CD4-positive, alpha-beta T cell treated with Interleukin-4 for 4 hours (primary cell): ENCODE measurements around the gene HECTD1.
"Not testable (repeated sequence)": the region's sequence is repeated elsewhere in the genome, so short reads cannot be mapped to it uniquely, and the experiment has no call there.

Source experiments
- DNase-seq: peaks from one replicate; pipeline ENCODE4 v3.0.0-alpha.2; 2020

The HECTD1 gene

DNA sequence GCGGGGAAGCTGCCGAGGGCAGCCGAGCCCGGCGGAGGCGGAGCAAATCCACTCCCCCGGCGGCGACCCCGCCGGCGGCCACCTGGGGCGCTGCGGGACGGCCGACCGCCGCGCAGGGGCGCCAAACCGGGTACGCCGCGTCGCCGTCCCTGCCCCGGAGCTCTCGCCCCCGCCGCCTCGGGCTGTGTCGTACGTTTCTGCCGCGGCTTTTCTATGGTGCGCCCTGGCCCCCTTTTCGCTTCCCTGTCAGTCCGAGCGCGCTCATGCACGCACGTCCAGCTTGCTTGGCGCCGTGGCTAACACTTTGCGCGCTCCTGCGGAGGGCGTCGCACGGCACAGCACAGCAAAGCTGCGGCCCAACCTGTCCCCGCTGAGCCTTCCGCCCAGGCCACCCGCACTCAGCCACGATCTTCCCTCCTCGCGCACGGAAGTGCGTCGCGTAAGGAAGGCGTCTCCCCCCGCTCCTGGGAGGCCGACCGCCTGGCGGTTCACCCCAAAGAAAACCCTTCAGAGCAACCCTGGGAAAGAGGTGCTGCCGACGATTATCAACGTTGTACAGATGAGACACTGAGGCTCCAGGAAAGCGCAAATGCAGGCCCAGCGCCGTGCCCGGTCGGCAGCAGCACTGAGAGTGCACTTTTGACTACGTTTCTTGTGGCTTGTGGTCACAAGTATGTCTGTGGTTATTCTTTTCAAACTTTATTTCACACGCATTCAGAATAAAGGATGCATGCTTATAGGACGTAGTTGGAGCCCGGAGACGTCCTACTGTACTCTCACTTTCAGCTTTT, at the start of gene HECTD1:
Gene HECTD1 (minus strand): TSS at position 39 of the 791 bp plus-strand sequence. CDS start 1,857 bp downstream, outside the sequence.
- DNase-seq = peak; percentile 87

GRCh38 chr14:31257244-31257553, 49.6 kb upstream of the HECTD1 start:
- no peak for DNase-seq

- no peak for DNase-seq
Measured at GRCh38 chr14:31256534-31257243, 49.1 kb upstream of the HECTD1 start.

- DNase-seq = not testable (repeated sequence)
Measured at GRCh38 chr14:31255918-31256317, 48.3 kb upstream of the HECTD1 start.

GRCh38 chr14:31255286-31255685, 47.7 kb upstream of the HECTD1 start:
- DNase-seq = no peak

- DNase-seq = no peak
Measured at GRCh38 chr14:31253746-31254471, 46.3 kb upstream of the HECTD1 start.

DNA sequence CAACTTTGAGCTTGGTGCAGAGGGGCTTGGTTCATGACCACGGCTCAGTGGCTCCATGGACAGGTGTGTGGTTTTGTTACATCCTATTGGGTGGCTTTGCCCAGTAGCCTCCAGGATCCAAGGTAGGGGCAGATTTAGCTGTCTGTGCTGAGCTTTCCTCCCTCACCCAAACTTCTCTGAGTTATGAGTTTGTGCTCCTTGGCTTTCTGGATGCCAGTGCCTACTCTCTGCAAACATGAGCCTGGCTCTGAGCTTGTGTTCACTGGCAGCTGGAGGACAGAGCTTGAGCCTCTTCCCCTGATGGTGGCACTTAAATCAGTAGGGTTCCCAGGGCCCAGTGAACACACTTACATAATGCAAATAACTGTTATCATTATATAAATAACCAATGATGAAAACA, 45.3 kb upstream of the HECTD1 start:
- no peak for DNase-seq

GRCh38 chr14:31251028-31251958, 43.7 kb upstream of the HECTD1 start:
- no peak for DNase-seq

DNA sequence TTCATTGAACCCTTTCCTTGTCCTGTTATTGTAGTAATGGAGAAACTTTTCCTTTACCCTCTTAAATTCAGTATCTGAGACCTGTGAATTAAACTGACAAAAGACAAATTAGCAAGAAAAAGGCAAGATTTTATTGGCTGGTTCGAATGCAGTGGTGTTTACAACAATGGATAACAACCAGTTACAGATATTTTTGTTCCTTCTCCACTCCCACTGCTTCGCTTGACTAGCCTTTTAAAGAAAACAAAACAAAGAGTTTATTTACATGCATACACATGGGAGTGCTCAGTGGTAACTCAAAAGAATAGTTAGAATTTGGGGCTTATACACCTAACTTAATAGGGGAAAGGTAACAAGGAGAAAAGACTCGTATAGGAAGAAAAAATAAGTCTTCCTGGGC, 37.0 kb upstream of the HECTD1 start:
- DNase-seq = no peak

DNA sequence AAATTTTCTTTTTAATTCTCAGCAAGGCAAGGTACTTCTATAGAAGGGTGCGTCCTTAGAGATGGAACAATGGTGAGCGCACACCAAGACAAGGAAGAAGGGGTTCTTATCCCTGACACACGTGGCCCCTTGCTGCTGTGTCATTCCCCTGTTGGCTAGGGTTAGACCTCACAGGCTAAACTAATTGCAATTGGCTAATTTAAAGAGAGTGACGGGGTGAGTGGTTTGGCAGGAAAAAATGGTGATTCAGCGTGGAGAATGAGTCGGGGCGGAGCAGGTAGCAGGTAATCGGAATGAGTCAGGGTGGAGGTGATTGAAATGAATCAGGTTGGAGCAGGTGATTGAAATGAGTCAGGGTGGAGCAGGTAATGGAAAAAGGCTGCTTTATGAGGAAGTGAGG, 36.3 kb upstream of the HECTD1 start:
- DNase-seq = no peak

- not testable (repeated sequence) for DNase-seq
Measured at GRCh38 chr14:31242161-31242940, 34.8 kb upstream of the HECTD1 start.

GRCh38 chr14:31241450-31242114, 34.0 kb upstream of the HECTD1 start:
- DNase-seq = no peak

DNA sequence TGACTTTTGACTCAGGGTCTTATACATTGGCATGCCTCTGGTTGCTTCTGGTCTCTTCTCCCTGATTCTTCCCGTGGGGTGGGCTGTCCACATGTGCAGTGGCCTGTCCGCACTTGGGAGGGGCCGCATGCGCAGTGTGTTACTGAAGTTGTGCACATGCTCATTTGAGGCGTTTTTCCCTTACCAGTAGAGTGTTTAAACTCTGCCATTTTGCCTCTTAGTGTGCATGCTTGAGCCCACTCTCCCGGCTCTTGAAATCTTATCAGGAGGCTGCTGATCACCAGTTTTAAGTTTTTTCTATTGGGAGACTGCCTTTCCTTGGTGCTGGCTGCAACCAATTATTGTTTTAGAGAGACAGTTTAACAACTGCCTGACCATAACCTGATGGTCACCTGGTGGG, 32.1 kb upstream of the HECTD1 start:
- DNase-seq = no peak

DNA sequence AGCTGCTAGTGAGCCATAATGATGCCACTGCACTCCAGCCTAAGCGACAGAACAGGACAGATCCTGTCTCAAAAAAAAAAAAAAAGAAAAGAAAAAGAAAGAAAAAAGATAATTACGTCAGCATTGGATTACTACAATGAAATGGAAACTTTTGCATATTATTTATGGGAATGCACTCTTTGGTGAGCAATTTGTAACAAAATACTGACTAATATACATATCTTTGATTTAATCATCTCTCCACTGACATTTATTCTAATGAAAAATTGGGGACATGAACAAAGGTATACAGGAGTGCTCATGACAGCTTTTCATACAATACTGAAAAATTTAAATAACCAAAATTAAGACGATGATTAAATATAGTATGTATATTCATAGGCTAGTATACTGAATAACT, 27.9 kb upstream of the HECTD1 start:
- no peak for DNase-seq

- no peak for DNase-seq
Measured at GRCh38 chr14:31232081-31232480, 24.5 kb upstream of the HECTD1 start.

- not testable (repeated sequence) for DNase-seq
Measured at GRCh38 chr14:31231272-31231671, 23.7 kb upstream of the HECTD1 start.

DNA sequence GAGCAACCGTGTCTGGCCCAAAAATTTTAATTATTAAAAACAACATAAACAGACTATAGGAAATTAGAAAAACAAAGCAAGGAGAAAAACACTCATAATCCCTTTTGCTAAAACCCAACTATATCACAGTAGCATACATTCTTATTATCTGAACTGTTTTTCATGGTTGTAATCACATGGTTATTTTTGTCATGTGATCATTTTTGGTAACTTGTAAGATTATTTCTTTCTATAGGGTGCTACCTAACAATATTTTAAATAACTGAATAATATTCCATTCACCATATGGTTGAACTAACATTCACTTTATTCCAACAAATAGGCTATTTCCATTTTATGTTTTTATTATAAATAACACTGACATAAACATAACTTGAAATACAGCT, 23.0 kb upstream of the HECTD1 start:
- no peak for DNase-seq

DNA sequence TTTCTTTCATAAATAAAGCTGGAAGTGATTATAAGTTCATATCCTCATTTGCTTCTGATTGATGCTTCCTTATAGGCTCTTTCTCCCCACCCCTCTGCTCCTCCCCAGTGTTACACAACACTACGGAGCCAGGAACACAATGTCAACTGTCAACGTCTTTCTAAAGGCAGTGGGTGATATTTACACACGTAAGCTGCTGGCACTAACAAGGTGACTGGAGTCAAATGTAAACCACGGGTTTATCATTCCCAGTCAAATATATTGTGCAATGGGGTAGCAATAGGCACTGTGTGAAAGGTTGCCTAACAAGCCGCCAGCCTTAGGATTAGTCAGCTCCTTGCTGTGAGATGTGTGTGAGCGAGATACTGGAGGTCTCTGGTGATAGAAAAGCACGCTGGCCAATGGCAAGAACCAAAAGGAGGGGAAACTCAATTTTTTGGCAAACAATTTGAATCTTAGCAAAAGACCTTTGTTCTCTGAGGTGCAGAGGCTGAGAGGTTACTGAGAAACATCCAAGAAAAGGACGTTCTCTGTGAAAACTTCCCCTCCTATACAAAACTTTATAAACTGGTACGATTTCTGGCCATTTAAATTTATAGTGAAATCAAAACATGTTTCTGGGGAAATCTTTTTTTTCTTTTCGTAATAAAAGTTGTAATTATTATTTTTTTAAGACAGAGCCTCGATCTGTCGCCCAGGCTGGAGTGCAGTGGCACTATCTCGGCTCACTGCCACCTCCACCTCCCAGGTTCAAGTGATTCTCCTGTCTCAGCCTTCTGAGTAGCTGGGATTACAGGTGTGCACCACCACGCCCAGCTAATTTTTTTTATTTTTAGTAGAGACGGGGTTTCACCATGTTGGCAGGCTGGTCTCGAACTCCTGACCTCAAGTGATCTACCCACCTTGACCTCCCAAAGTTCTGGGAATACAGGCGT, 22.3 kb upstream of the HECTD1 start:
- no peak for DNase-seq

DNA sequence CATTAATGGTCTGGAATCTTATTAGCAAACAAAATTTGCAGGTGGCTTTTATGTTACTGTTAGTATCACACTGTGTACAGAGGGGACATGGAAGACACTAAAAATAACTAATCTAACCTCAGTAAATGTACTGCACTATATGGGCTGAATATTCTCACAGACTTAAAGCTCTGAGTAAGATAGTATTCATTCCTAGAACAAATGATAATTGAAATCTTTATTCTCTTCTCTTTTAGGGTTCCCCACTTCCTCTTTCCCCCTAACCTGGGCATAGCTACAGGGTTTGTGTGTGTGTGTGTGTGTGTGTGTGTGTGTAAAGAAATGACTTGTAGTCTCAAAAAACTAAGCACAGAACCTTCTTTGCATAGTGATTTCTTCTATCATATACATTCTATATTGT, 21.4 kb upstream of the HECTD1 start:
- no peak for DNase-seq

DNA sequence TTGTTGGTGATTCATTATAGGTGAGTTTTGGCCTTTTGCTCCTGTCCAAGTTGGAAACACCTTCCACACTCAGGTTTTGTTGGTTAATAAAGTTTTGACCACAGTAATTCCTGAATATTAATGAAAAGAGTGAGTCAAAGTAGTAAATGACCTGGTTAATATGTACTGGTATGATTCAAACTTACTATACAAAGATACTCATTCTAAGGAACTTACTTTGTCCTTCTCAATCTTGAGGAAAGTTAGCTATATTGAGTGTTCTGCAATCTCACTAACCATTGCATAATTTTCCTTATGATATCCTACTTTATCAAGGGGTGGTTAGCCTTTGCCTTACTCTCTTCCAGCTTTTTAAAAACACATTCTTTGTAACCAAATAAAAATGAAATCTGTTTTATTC, 20.9 kb upstream of the HECTD1 start:
- DNase-seq = no peak
